Hepatocyte (in vitro differentiated cells): ENCODE data around the gene TEAD1.

ENCODE experiments used
- EZH2 ChIP-seq: fragments of 200-600 bp; sonication (generic); IDR thresholded peaks from 2 replicates; pipeline ENCODE4 v1.6.1; 2016; ENCODE audit warnings: antibody characterized with exemption, mild to moderate bottlenecking, borderline replicate concordance
- EZH2phosphoT487 ChIP-seq: fragments of 200-600 bp; sonication (generic); IDR thresholded peaks from one replicate; pipeline ENCODE4 v1.6.1; 2018; ENCODE audit warnings: antibody characterized with exemption, mild to moderate bottlenecking, low read depth, moderate library complexity; ENCODE audit not compliant: unreplicated experiment, severe bottlenecking
- TF ChIP-seq, protein P1 (sequence below): fragments of 200-600 bp; sonication (generic); IDR thresholded peaks from 2 replicates; pipeline ENCODE4 v1.5.1; 2016; ENCODE audit warnings: antibody characterized with exemption, mild to moderate bottlenecking; ENCODE audit not compliant: poor library complexity

DNA sequence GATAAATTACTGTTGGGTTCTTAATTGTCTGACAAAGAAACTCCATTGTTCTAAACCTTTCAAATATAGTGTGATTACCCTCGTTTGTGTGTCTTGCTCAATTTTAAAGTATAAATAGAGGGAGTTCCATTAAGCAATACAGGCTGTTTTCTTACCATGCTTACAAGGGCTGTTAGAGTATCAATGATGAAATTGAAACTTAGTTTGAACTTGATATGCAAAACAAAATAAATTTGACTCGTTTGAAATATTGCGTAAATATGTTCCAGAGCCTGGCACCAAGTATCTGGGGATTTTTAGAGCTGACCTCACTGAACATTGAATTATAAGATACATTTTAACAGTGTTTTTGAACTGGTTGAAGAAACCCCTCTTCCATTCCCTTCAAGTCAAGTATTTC, 31.7 kb downstream of the TEAD1 start:
- TF ChIP-seq EZH2 (no peak), EZH2phosphoT487 (no peak)
- TF ChIP-seq, protein P1, sequence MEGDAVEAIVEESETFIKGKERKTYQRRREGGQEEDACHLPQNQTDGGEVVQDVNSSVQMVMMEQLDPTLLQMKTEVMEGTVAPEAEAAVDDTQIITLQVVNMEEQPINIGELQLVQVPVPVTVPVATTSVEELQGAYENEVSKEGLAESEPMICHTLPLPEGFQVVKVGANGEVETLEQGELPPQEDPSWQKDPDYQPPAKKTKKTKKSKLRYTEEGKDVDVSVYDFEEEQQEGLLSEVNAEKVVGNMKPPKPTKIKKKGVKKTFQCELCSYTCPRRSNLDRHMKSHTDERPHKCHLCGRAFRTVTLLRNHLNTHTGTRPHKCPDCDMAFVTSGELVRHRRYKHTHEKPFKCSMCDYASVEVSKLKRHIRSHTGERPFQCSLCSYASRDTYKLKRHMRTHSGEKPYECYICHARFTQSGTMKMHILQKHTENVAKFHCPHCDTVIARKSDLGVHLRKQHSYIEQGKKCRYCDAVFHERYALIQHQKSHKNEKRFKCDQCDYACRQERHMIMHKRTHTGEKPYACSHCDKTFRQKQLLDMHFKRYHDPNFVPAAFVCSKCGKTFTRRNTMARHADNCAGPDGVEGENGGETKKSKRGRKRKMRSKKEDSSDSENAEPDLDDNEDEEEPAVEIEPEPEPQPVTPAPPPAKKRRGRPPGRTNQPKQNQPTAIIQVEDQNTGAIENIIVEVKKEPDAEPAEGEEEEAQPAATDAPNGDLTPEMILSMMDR = no peak
